GM18526 (cell line): ENCODE results near the gene HOXB2.

Experiments
- POLR2A ChIP-seq: IDR thresholded peaks from 3 replicates; pipeline ENCODE4 v1.6.1; 2011; ENCODE audit not compliant: insufficient read length; ENCODE audit errors: extremely low read depth

HOXB2 gene

DNA sequence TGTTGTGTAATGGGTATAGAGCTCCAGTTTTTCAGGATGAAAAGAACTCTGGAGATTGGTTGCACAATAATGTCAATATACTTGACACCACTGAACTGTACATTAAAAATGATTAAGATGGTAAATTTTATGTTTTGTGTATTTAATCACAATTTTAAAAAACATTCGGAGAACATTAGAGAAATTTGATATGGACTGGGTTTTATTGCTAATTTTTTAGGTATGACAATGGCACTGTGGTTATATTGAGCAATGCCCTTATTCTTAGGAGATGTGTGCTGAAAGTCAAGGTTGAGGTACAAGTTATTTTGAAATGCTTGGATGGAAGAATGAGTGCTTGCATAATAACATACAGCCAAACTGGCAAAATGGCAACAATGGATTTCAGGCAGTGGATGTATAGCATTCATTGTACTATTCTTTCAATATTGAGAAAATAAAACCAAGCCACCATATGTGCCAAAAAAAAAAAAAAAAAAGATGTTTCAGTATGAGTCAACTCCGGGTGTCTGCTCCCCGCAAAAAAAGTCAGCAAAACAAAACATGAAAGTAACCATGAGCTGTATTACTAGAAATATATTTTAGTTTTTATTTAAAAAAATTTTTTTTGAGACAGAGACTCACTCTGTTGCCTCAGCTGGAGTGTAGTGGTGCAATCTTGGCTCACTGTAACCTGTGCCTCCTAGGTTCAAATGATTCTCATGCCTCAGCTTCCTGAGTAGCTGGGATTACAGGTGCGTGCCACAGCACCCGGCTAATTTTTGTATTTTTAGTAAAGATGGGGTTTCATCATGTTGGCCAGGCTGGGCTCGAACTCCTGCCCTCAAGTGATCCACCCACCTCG lies 33.9 kb downstream of the HOXB2 start:
- TF ChIP-seq POLR2A = no peak

DNA sequence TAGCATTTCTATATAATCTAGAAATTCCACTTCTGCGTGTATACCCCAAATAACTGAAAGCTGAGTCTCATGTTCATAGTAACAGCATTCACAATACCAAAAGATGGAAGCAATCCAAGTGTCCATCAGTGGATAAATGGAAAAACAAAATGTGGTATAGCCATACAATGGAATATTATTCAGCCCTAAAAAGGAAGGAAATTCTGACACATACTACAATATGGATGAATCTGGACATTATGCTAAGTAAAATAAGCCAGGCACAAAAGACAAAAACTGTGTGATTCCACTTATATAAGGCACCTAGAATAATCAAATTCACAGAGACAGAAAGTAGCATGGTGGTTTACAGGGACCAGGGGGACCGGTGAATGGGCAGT lies 34.5 kb downstream of the HOXB2 start:
- TF ChIP-seq POLR2A = no peak

DNA sequence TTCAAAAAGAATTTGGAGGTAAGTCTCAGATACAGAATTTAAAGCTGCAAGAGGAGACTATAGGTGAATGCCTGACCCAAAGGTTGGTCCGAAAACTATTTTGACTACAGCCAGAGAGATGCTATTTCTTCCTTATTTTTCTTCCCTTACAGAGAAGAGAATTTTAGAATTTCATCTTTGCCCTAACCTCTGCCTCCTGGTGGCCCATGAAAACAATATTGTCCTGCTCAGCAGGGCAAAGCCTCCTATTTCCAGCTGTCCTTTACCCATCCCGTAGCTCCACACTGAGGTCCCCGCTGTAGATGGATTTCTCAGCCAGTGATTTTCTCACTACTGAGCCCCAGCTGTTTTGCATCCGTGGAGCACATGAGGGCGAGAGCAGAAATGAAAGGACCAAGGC lies 38.7 kb downstream of the HOXB2 start:
- TF ChIP-seq POLR2A = no peak

DNA sequence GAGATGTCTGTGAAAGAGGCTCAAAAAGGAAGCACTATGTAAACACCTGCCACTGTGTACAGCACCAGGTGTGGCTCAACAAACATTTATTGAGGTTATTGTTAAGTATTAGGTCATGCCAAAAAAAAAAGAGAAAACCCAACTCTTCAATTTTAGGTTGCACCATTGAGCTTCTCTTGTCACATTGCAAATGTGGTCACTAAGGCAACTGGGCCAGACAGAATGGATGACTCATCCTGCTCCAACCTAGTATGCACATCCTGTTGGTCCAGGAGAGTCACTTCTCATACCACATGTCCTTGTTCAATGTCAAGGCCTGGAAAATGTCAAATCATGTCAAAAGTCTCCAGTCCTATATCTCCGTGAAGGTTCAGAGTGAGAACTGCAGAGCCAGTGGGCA lies 39.1 kb downstream of the HOXB2 start:
- no peak for TF ChIP-seq POLR2A

DNA sequence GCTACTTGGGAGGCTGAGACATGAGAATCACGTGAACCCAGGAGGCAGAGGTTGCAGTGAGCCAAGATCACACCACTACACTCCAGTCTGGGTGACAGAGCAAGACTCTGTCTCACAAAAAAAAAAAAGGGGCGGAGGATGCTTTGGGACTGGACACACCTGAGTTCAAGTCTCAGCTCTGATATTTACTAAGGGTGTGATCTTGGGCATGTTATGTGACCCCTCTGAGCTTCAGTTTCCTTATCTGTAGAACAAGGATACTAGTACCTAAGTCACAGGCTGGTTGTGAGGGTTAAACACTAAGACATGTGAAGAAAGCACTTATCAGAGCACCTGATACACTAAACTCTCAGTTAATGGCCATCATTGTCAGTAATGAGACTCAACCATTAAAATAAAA lies 40.0 kb downstream of the HOXB2 start:
- no peak for TF ChIP-seq POLR2A

DNA sequence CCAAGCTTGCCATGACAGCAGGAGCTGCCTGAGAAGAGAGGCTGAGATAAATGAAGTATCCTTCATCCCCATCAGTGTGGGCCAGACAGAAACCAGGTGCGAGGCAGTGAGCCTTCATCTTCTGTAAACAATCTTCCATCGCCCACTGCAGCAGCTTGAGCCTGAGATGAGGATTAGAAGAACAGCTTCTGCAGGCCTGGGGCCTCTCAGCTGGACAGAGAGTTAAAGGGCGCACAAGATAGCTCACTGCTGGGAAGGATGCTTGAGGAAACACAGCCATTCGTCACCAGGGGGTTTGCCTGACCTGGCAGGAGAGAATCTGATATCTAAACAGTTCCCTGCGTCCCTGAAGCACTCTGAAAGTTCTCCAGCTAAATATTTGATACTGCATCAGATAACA lies 41.2 kb downstream of the HOXB2 start:
- TF ChIP-seq POLR2A = no peak

DNA sequence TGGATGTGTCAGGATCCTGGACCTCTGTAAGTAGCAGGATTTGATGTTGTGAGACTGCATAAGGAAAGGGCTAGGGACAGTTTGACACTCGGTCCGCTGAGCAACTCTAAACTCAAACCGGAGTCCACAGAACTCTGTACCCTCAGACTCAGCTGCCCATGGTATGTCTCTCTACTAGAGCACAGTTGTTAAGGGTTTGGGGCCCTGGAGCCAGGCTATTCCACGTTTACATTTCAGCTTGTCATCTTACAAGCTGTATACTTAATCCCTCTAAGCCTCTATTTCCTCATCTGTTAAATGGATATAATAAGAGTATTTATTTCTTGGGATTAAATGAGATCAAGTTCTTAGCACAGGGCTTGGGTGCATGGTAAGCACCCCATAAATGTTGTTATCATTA lies 42.0 kb downstream of the HOXB2 start:
- TF ChIP-seq POLR2A = no peak

DNA sequence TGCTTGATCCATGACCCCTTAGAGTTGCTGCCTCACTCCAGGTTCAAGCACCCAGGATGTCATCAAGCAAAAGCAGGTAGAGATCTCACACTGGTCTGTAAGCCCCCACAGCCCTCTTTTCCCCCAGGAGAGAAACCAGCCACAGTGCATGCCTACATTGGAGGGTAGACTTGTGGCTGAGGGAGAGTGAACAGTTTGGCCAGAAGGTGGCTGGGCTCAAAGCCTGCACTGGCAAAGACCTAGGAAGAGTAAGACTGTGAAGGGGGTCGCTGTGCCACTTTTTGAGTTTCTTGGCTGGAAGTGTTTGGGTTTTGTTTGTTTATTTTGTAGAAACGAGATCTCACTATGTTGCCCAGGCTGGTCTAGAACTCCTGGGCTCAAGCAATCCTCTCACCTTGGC lies 42.6 kb downstream of the HOXB2 start:
- no peak for TF ChIP-seq POLR2A

DNA sequence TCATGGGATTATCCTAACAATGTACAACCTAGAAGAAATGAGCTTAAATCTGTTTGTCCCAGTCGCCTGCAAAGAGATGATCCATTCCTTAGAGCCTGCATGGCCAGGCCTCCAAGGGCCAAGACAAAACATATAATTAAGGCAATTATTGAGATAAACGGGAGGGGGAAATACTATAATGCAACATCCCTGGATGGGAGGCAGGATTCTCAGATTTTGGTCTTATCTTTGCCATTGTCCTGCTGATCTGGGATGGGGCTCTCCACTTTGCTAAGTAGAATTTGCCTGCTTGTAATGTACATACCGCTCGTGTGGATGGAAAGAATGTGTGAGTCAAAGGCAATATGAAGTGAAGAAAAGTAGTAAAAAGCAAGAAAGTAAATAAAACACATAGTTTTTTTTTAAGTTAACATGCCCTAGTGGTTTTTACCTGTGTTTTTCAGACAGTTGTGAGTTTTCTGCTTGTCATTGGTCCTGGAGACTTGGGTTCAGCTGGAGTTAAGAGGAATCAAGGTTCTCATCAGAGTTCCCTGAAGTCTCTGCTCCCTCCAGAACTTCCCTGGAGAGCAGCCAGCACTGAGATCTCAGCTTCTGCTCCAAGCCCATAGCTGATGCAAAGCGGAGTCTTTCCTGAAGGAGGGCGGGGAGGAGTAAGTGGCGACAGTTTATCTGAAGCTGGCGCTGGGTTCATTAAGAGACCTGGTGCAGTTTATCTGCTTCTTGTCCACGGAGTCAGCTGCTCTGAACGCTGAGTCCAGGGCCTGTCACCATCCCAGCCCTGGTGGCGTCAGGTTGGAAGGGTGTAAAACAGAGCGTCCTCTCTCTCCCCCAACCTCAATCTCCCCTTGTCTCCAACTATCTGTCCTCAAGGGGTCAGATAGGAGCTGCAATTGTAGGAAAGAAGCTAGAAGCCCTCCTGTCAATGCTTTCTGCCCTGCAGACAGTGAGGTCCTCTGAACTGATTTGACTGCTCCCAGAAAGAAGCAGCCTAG lies 44.2 kb downstream of the HOXB2 start:
- TF ChIP-seq POLR2A = no peak

DNA sequence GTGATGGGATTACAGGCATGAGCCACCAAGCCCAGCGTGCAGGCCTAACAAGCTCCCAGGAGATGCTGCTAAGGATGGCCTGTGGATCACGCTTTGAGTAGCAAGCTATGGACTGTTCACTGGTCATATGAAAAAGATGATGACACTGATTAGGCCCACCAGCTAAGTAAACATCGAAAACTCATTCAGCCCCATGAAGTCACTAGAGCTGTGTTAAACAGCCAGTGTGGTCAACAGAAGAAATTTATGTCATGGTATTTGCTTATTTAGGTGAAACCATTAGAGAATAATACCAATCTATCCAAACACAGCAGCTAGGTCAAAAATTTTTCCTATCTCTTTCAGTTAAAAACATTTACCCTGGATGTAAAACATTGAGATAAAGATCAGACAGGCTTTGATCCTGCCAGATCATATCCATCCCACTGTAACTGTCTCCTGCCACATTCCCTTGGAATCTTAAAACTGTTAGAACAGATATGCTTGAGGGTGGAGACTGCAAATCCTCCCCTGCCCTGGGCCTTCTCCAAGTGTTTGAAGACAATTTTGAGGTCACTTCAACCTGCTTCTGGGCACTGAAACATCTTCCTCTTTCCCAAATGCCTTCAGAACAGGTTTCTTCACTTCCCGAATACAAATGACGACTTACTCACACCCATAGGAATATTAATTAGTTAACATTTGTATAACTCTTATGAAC lies 45.0 kb downstream of the HOXB2 start:
- no peak for TF ChIP-seq POLR2A

DNA sequence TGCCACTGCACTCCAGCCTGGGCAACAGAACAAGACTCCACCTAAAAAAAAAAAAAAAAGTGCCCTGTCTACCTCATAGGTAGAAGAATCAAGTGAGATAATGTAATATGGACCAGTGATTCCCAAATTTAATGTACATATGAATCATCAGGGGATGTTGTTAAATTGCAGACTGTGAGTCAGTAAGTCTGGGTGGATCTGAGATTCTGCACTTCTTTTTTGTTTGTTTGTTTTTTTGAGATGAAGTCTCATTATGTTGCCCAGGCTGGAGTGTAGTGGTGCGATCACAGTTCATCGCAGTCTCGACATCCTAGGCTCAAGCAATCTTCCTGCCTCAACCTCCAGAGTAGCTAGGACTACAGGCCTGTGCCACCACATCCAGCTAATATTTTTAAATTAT lies 45.7 kb downstream of the HOXB2 start:
- no peak for TF ChIP-seq POLR2A

DNA sequence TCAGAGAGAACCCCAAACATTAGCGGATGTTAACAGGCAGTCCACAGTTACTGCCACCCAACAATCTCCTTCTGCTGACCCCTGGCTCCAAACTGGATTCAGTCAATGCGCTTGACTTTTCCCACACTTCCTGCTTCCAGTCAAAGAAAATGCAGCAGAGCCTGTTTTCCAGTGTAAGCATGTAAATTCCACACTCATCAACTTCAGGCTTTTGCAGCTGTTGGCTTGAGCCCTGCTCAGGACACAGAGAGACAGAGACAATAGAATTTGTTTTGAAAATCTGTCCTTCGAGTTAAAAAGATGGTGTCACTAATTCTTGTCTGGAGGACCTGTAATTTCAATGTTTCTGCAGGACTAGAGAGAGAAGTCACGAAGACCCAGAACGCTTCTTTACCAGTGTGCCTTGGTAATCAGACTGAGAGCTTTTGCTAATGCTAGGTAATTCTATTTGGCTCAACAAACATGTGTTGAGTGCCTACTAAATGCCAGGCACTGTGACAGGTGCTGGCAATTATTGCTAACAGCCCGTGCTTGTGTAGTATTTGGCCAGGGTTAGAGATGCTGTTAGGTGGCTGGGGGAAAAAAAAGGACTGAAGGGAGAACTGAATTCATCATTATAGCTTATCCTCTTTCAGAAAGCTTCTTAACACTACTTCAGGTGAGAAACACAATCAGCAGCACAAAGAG lies 46.6 kb downstream of the HOXB2 start:
- no peak for TF ChIP-seq POLR2A

DNA sequence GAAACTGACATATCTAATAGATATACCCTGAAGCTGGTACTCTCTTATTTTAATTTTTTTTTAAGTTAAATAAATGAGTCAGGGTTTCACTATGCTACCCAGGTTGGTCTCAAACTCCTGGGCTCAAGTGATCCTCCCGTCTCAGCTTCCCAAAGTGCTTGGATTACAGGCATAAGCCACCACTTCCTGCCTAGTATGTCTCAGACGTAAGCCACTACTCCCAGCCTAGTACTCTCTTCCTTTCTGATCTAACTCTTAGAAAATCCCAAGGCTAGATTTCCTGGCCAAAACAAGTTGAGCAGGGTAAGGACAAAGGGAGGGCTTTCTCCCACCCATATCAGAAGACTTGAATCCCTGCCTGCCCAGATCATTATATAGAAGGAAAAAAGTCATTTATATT lies 47.8 kb downstream of the HOXB2 start:
- no peak for TF ChIP-seq POLR2A

DNA sequence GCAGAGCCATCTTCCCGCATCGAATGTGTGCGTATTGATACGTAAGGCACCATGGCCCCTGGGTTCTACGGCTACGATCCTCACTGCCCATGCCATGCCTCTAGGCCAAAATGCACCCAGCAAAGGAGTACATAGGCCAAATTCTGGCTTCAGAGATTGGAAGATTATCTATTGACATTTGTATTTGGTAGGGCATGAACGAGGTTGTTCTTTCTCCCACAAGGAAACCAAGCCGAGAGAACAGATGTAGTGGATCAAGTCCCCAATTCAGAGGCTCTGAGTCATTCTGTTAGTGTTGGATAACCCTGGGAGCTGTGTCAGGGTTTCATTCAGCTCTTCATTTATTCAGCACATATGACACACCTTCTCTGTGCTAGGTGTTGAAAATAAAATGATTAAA lies 50.6 kb downstream of the HOXB2 start:
- TF ChIP-seq POLR2A = no peak
